ENCODE results near the gene BBS5. TPM values are rescaled to one million over a fixed set of nuclear protein-coding genes. Genes with fewer than 3 reads are reported as not detected.

The BBS5 gene
- total RNA-seq, 1 experiment from 2014 or later, result 4.6 TPM

DNA sequence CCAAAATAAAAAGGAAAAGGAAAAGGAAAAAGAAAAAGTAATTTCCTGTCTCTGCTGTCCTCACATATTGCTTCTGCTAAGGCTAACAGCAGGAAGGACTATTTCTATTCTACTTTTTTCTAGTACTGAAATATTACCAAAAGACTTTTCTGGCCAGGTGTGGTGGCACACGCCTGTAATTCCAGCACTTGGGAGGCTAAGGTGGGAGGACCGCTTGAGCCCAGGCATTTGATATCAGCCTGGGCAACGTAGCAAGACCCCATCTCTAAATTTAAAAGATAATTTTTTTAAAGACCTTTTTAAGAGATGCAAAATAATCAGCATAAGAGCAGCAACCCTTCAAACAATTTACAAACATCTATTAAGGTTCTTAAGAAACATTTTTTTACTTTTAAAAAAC, 63.1 kb downstream of the BBS5 start:
- H3K9ac ChIP-seq (ENCODE audit: low read length), result no peak overlapping the region
- no peak overlapping the region for H2AFZ ChIP-seq (ENCODE audit: low read depth, low read length, poor library complexity, severe bottlenecking)
- H3K9me2 ChIP-seq (ENCODE audit: insufficient read depth), result no peaks in the 10 kb centered on the region
- no peak overlapping the region for H3K27ac ChIP-seq (ENCODE audit: low read depth, low read length)
- POLR2A ChIA-PET, result no interaction called here
- no peaks in the 10 kb centered on the region for H3K79me2 ChIP-seq (ENCODE audit: insufficient read depth, low read length)
- no peaks in the 10 kb centered on the region for H3K27me3 ChIP-seq (ENCODE audit: insufficient read depth, low read length)
- no TSS peak for BruUV-seq (replicated peaks)
- TF ChIP-seq SIN3A (IDR thresholded peaks at IDR 0.05; ENCODE audit: low read depth) (no peak), RAD21 (IDR thresholded peaks at IDR 0.05; ENCODE audit: low read depth) (no peak), CEBPB (IDR thresholded peaks at IDR 0.05; ENCODE audit: low read depth) (no peak), EGR1 (IDR thresholded peaks at IDR 0.05; ENCODE audit: low read depth) (no peak)
- H3K36me3 ChIP-seq (ENCODE audit: control insufficient read depth in 1 of 2, insufficient read depth in 2 of 2, low read length in 2 of 2), result peaks cover 2 to 4% of the 10 kb centered on the region in 2 experiments; a peak in 1 of 4 replicates
- no peaks in the 10 kb centered on the region for H3K4me1 ChIP-seq (ENCODE audit: control insufficient read depth in 1 of 2, insufficient read depth in 2 of 2, low read length in 2 of 2)
- H4K20me1 ChIP-seq (ENCODE audit: insufficient read depth), result no peaks in the 10 kb centered on the region
- no peak for ATAC-seq
- H3K4me3 ChIP-seq (replicated peaks in 1 of 2; ENCODE audit: low read depth in 1 of 2, low read length in 2 of 2), result no peak overlapping the region
- intact Hi-C loops (cut with micrococcal nuclease), result no loop called here
- RAD21 ChIA-PET (ENCODE audit: low non-redundant PET in 1 of 2, low total read pairs in 2 of 2, uncharacterized antibody in 2 of 2, unreplicated experiment in 2 of 2), result no interaction called here
- CTCF ChIA-PET, result interaction anchor here (1.7 kb wide), 1 partner anchor 11 kb away, joined by 3 read pairs; no protein-coding TSS in a partner anchor
- DNase-seq (ENCODE audit: low read depth, low spot score), result no peak
- no peak overlapping the region for H3K4me2 ChIP-seq (ENCODE audit: low read length)
- no peaks in the 10 kb centered on the region for H3K9me3 ChIP-seq (ENCODE audit: control insufficient read depth in 1 of 2, insufficient read depth in 1 of 2, low read depth in 1 of 2, low read length in 2 of 2)

DNA sequence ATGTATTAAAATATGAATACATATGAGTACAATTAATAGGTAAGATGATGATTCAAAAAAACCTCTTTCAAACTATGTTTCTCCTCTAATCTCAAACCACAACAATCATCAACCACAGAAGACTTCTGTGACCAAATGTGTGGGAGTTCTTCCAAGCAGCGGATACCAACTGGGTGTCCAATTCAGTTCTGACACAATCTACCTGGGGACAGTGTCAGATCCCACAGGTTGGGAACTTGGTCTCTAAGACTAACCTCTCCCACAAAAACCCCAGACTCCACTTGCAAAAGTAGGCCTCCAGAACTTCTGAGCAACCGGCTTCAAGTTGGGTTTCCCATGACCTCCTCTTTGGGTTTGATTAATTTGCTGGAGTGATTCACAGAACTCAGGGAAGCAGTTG, 67.5 kb downstream of the BBS5 start:
- no peak for DNase-seq (ENCODE audit: low read depth, low spot score)
- ChIA-PET CTCF (no interaction called here), RAD21 (ENCODE audit: low non-redundant PET in 1 of 2, low total read pairs in 2 of 2, uncharacterized antibody in 2 of 2, unreplicated experiment in 2 of 2) (no interaction called here), POLR2A (no interaction called here)
- Histone ChIP-seq H3K9me2 (ENCODE audit: insufficient read depth) (no peaks in the 10 kb centered on the region), H4K20me1 (ENCODE audit: insufficient read depth) (no peaks in the 10 kb centered on the region), H3K4me3 (replicated peaks in 1 of 2; ENCODE audit: low read depth in 1 of 2, low read length in 2 of 2) (no peak overlapping the region), H3K36me3 (ENCODE audit: control insufficient read depth in 1 of 2, insufficient read depth in 2 of 2, low read length in 2 of 2) (0 out of 4 replicates have a peak, but pooled peaks cover 0 to under 1% of the 10 kb centered on the region in 2 experiments), H3K9ac (ENCODE audit: low read length) (no peak overlapping the region), H3K4me2 (ENCODE audit: low read length) (no peak overlapping the region), H3K4me1 (ENCODE audit: control insufficient read depth in 1 of 2, insufficient read depth in 2 of 2, low read length in 2 of 2) (no peaks in the 10 kb centered on the region), H3K79me2 (ENCODE audit: insufficient read depth, low read length) (no peaks in the 10 kb centered on the region), H2AFZ (ENCODE audit: low read depth, low read length, poor library complexity, severe bottlenecking) (no peak overlapping the region), H3K9me3 (ENCODE audit: control insufficient read depth in 1 of 2, insufficient read depth in 1 of 2, low read depth in 1 of 2, low read length in 2 of 2) (no peaks in the 10 kb centered on the region), H3K27me3 (ENCODE audit: insufficient read depth, low read length) (no peaks in the 10 kb centered on the region), H3K27ac (ENCODE audit: low read depth, low read length) (no peak overlapping the region)
- TF ChIP-seq SRF (IDR thresholded peaks at IDR 0.05; ENCODE audit: low read depth) (no peak), EZH2phosphoT487 (IDR thresholded peaks at IDR 0.05; ENCODE audit: borderline replicate concordance) (no peak), TCF7L2 (IDR thresholded peaks at IDR 0.05; ENCODE audit: borderline replicate concordance, extremely low read depth, insufficient read depth, insufficient read length) (no peak), ZFX (IDR thresholded peaks at IDR 0.05) (no peak), YY1 (IDR thresholded peaks at IDR 0.05; ENCODE audit: extremely low read depth, insufficient replicate concordance, low read depth, low read length) (no peak), EZH2 (IDR thresholded peaks at IDR 0.05) (no peak), CEBPB (IDR thresholded peaks at IDR 0.05; ENCODE audit: low read depth) (no peak), POLR2A (IDR thresholded peaks at IDR 0.05; ENCODE audit: borderline replicate concordance, extremely low read depth, insufficient read depth, insufficient read length) (no peak), POLR2AphosphoS5 (IDR thresholded peaks at IDR 0.05; ENCODE audit: low read depth, low read length) (no peak), EGR1 (IDR thresholded peaks at IDR 0.05; ENCODE audit: low read depth) (no peak), CBX3 (IDR thresholded peaks at IDR 0.05; ENCODE audit: low read depth) (no peak)
- TF ChIP-seq, protein P1, sequence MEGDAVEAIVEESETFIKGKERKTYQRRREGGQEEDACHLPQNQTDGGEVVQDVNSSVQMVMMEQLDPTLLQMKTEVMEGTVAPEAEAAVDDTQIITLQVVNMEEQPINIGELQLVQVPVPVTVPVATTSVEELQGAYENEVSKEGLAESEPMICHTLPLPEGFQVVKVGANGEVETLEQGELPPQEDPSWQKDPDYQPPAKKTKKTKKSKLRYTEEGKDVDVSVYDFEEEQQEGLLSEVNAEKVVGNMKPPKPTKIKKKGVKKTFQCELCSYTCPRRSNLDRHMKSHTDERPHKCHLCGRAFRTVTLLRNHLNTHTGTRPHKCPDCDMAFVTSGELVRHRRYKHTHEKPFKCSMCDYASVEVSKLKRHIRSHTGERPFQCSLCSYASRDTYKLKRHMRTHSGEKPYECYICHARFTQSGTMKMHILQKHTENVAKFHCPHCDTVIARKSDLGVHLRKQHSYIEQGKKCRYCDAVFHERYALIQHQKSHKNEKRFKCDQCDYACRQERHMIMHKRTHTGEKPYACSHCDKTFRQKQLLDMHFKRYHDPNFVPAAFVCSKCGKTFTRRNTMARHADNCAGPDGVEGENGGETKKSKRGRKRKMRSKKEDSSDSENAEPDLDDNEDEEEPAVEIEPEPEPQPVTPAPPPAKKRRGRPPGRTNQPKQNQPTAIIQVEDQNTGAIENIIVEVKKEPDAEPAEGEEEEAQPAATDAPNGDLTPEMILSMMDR (IDR thresholded peaks at IDR 0.05 in 2 of 3, conservative IDR thresholded peaks at IDR 0.05 in 1 of 3; ENCODE audit: borderline replicate concordance in 1 of 3, insufficient read depth in 1 of 3, low read depth in 2 of 3, low read length in 2 of 3), result no peak
- TF ChIP-seq, protein P2, sequence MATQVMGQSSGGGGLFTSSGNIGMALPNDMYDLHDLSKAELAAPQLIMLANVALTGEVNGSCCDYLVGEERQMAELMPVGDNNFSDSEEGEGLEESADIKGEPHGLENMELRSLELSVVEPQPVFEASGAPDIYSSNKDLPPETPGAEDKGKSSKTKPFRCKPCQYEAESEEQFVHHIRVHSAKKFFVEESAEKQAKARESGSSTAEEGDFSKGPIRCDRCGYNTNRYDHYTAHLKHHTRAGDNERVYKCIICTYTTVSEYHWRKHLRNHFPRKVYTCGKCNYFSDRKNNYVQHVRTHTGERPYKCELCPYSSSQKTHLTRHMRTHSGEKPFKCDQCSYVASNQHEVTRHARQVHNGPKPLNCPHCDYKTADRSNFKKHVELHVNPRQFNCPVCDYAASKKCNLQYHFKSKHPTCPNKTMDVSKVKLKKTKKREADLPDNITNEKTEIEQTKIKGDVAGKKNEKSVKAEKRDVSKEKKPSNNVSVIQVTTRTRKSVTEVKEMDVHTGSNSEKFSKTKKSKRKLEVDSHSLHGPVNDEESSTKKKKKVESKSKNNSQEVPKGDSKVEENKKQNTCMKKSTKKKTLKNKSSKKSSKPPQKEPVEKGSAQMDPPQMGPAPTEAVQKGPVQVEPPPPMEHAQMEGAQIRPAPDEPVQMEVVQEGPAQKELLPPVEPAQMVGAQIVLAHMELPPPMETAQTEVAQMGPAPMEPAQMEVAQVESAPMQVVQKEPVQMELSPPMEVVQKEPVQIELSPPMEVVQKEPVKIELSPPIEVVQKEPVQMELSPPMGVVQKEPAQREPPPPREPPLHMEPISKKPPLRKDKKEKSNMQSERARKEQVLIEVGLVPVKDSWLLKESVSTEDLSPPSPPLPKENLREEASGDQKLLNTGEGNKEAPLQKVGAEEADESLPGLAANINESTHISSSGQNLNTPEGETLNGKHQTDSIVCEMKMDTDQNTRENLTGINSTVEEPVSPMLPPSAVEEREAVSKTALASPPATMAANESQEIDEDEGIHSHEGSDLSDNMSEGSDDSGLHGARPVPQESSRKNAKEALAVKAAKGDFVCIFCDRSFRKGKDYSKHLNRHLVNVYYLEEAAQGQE (IDR thresholded peaks at IDR 0.05; ENCODE audit: low read depth), result no peak
- no peak for ATAC-seq
- BruUV-seq (replicated peaks), result no TSS peak
- intact Hi-C loops (cut with micrococcal nuclease), result no loop called here

All from HCT116 (cell line).